ENCODE results near the gene FOSL2.
"Not testable (repeated sequence)": the region's sequence is repeated elsewhere in the genome, so short reads cannot be mapped to it uniquely, and the experiment has no call there.

Gene FOSL2

GRCh38 chr2:28361991-28362710 is 30.5 kb upstream of the FOSL2 start:
- no peaks in the 10 kb centered on the region for H3K9me3 Mint-ChIP-seq
- no peak for DNase-seq (ENCODE audit: low spot score in 2 of 2)
- H3K4me3 Mint-ChIP-seq: no peak overlapping the region
- peaks cover 4% of the 10 kb centered on the region for H3K27me3 Mint-ChIP-seq
- no peak for ATAC-seq (ENCODE audit: low read depth)
- no peaks in the 10 kb centered on the region for H3K36me3 Mint-ChIP-seq
- no peak overlapping the region for H3K27ac Mint-ChIP-seq
- peaks cover 10% of the 10 kb centered on the region for H3K4me1 Mint-ChIP-seq

- DNase-seq (ENCODE audit: low spot score in 2 of 2) (no peak), ATAC-seq (ENCODE audit: low read depth) (no peak)
- Mint-ChIP-seq H3K9me3 (no peaks in the 10 kb centered on the region), H3K27ac (no peak overlapping the region), H3K4me3 (no peak overlapping the region), H3K27me3 (peaks cover 6% of the 10 kb centered on the region), H3K36me3 (no peaks in the 10 kb centered on the region), H3K4me1 (peaks cover 10% of the 10 kb centered on the region)
Measured at GRCh38 chr2:28362991-28363521, 29.6 kb upstream of the FOSL2 start.

- DNase-seq (ENCODE audit: low spot score in 2 of 2) (no peak), ATAC-seq (ENCODE audit: low read depth) (no peak)
- H3K36me3 Mint-ChIP-seq: no peaks in the 10 kb centered on the region
- no peaks in the 10 kb centered on the region for H3K9me3 Mint-ChIP-seq
- H3K27me3 Mint-ChIP-seq: peaks cover 6% of the 10 kb centered on the region
- H3K4me3 Mint-ChIP-seq: no peak overlapping the region
- H3K27ac Mint-ChIP-seq: peak overlapping the region; percentile 50
- peaks cover 9% of the 10 kb centered on the region for H3K4me1 Mint-ChIP-seq
Measured at GRCh38 chr2:28363686-28364280, 28.9 kb upstream of the FOSL2 start.

- Mint-ChIP-seq H3K4me1 (peaks cover 2% of the 10 kb centered on the region), H3K9me3 (no peaks in the 10 kb centered on the region), H3K36me3 (no peaks in the 10 kb centered on the region), H3K4me3 (no peak overlapping the region), H3K27ac (no peak overlapping the region), H3K27me3 (peaks cover 10% of the 10 kb centered on the region)
- DNase-seq (ENCODE audit: low spot score in 2 of 2) (no peak), ATAC-seq (ENCODE audit: low read depth) (no peak)
Measured at GRCh38 chr2:28364610-28365009, 28.0 kb upstream of the FOSL2 start.

GRCh38 chr2:28365158-28365557 is 27.5 kb upstream of the FOSL2 start:
- ATAC-seq (ENCODE audit: low read depth) (no peak), DNase-seq (ENCODE audit: low spot score in 2 of 2) (no peak)
- no peaks in the 10 kb centered on the region for H3K9me3 Mint-ChIP-seq
- peaks cover 10% of the 10 kb centered on the region for H3K27me3 Mint-ChIP-seq
- no peak overlapping the region for H3K27ac Mint-ChIP-seq
- peaks cover 2% of the 10 kb centered on the region for H3K4me1 Mint-ChIP-seq
- H3K36me3 Mint-ChIP-seq: no peaks in the 10 kb centered on the region
- no peak overlapping the region for H3K4me3 Mint-ChIP-seq

GRCh38 chr2:28366149-28366495 is 26.5 kb upstream of the FOSL2 start:
- Mint-ChIP-seq H3K9me3 (no peaks in the 10 kb centered on the region), H3K27ac (no peak overlapping the region), H3K4me1 (peaks cover 2% of the 10 kb centered on the region), H3K4me3 (no peak overlapping the region), H3K27me3 (peaks cover 12% of the 10 kb centered on the region), H3K36me3 (no peaks in the 10 kb centered on the region)
- no peak for DNase-seq (ENCODE audit: low spot score in 2 of 2)
- no peak for ATAC-seq (ENCODE audit: low read depth)

- Mint-ChIP-seq H3K9me3 (no peaks in the 10 kb centered on the region), H3K27me3 (peaks cover 12% of the 10 kb centered on the region), H3K27ac (no peak overlapping the region), H3K4me3 (no peak overlapping the region), H3K4me1 (peaks cover 2% of the 10 kb centered on the region), H3K36me3 (no peaks in the 10 kb centered on the region)
- ATAC-seq (ENCODE audit: low read depth) (peak; percentile 53), DNase-seq (ENCODE audit: low spot score in 2 of 2) (no peak)
Measured at GRCh38 chr2:28366496-28367282, 26.0 kb upstream of the FOSL2 start.

GRCh38 chr2:28367667-28368356 is 24.8 kb upstream of the FOSL2 start:
- Mint-ChIP-seq H3K4me3 (no peak overlapping the region), H3K36me3 (no peaks in the 10 kb centered on the region), H3K4me1 (peaks cover 2% of the 10 kb centered on the region), H3K27ac (no peak overlapping the region), H3K9me3 (peaks cover 1% of the 10 kb centered on the region), H3K27me3 (peaks cover 14% of the 10 kb centered on the region)
- no peak for ATAC-seq (ENCODE audit: low read depth)
- no peak for DNase-seq (ENCODE audit: low spot score in 2 of 2)

GRCh38 chr2:28368357-28368798 is 24.3 kb upstream of the FOSL2 start:
- Mint-ChIP-seq H3K4me1 (peaks cover 2% of the 10 kb centered on the region), H3K36me3 (no peaks in the 10 kb centered on the region), H3K27me3 (peaks cover 14% of the 10 kb centered on the region), H3K4me3 (no peak overlapping the region), H3K27ac (no peak overlapping the region), H3K9me3 (peaks cover 1% of the 10 kb centered on the region)
- ATAC-seq (ENCODE audit: low read depth) (no peak), DNase-seq (ENCODE audit: low spot score in 2 of 2) (no peak)

- H3K9me3 Mint-ChIP-seq: peaks cover 1% of the 10 kb centered on the region
- H3K27ac Mint-ChIP-seq: no peak overlapping the region
- H3K4me3 Mint-ChIP-seq: no peak overlapping the region
- H3K4me1 Mint-ChIP-seq: peaks cover 2% of the 10 kb centered on the region
- DNase-seq (ENCODE audit: low spot score in 2 of 2) (no peak), ATAC-seq (ENCODE audit: low read depth) (no peak)
- no peaks in the 10 kb centered on the region for H3K36me3 Mint-ChIP-seq
- peaks cover 14% of the 10 kb centered on the region for H3K27me3 Mint-ChIP-seq
Measured at GRCh38 chr2:28369358-28369757, 23.3 kb upstream of the FOSL2 start.

GRCh38 chr2:28370354-28370753 is 22.3 kb upstream of the FOSL2 start:
- ATAC-seq (ENCODE audit: low read depth) (no peak), DNase-seq (ENCODE audit: low spot score in 2 of 2) (no peak)
- peaks cover 1% of the 10 kb centered on the region for H3K9me3 Mint-ChIP-seq
- no peak overlapping the region for H3K27ac Mint-ChIP-seq
- H3K36me3 Mint-ChIP-seq: no peaks in the 10 kb centered on the region
- H3K4me3 Mint-ChIP-seq: no peak overlapping the region
- peaks cover 2% of the 10 kb centered on the region for H3K4me1 Mint-ChIP-seq
- peaks cover 12% of the 10 kb centered on the region for H3K27me3 Mint-ChIP-seq

GRCh38 chr2:28371728-28372127 is 20.9 kb upstream of the FOSL2 start:
- H3K36me3 Mint-ChIP-seq; H3K4me3 Mint-ChIP-seq; H3K4me1 Mint-ChIP-seq; H3K9me3 Mint-ChIP-seq; DNase-seq (ENCODE audit: low spot score in 2 of 2); H3K27ac Mint-ChIP-seq; ATAC-seq (ENCODE audit: low read depth): not testable (repeated sequence)
- peaks cover 11% of the 10 kb centered on the region for H3K27me3 Mint-ChIP-seq

- Mint-ChIP-seq H3K4me1 (peaks cover under 1% of the 10 kb centered on the region), H3K9me3 (peaks cover 1% of the 10 kb centered on the region), H3K27ac (no peak overlapping the region), H3K27me3 (peaks cover 9% of the 10 kb centered on the region), H3K4me3 (no peak overlapping the region), H3K36me3 (no peaks in the 10 kb centered on the region)
- DNase-seq (ENCODE audit: low spot score in 2 of 2) (no peak), ATAC-seq (ENCODE audit: low read depth) (no peak)
Measured at GRCh38 chr2:28373854-28374253, 18.8 kb upstream of the FOSL2 start.

- Mint-ChIP-seq H3K36me3 (no peaks in the 10 kb centered on the region), H3K27me3 (peaks cover 6% of the 10 kb centered on the region), H3K9me3 (peaks cover 1% of the 10 kb centered on the region), H3K27ac (no peak overlapping the region), H3K4me3 (no peak overlapping the region), H3K4me1 (peaks cover 5% of the 10 kb centered on the region)
- ATAC-seq (ENCODE audit: low read depth): no peak
- no peak for DNase-seq (ENCODE audit: low spot score in 2 of 2)
Measured at GRCh38 chr2:28374331-28374730, 18.3 kb upstream of the FOSL2 start.
